ENCODE measurements around the gene CTIF.

DNA sequence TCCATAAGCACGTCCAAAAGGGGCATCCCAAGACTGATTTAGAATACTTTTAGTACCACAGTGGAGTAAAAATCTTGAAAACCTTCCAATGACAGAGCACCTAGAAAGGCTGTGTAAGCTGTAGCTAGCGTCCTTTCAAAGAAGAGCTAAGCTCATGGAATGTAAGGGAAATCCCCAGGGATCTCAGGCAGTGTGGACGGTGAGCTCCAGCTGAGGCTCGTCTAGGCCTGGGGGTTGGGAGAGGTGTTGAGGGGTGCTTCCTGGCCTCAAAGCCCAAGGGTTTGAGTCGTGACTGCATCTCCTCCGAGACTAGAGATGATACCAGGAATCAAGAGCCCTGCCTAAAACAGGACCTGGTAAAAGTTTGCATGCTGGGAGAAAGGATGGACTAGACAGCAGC, 7.6 kb downstream of the CTIF start:
- TF ChIP-seq, protein P1, sequence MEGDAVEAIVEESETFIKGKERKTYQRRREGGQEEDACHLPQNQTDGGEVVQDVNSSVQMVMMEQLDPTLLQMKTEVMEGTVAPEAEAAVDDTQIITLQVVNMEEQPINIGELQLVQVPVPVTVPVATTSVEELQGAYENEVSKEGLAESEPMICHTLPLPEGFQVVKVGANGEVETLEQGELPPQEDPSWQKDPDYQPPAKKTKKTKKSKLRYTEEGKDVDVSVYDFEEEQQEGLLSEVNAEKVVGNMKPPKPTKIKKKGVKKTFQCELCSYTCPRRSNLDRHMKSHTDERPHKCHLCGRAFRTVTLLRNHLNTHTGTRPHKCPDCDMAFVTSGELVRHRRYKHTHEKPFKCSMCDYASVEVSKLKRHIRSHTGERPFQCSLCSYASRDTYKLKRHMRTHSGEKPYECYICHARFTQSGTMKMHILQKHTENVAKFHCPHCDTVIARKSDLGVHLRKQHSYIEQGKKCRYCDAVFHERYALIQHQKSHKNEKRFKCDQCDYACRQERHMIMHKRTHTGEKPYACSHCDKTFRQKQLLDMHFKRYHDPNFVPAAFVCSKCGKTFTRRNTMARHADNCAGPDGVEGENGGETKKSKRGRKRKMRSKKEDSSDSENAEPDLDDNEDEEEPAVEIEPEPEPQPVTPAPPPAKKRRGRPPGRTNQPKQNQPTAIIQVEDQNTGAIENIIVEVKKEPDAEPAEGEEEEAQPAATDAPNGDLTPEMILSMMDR (IDR thresholded peaks at IDR 0.05; ENCODE audit: insufficient read depth, low read length, poor library complexity, severe bottlenecking), result no peak
- TF ChIP-seq EZH2phosphoT487 (conservative IDR thresholded peaks at IDR 0.05; ENCODE audit: low read length), result no peak
